Sigmoid colon (tissue), 7 donors: ENCODE measurements around the gene FOXJ1. TPM values are rescaled to one million over a fixed set of nuclear protein-coding genes. Genes with fewer than 3 reads are reported as not detected.

Experiments
- DNase-seq: peaks from one replicate; pipeline ENCODE4 v3.0.0-alpha.2; 2019
- H3K27ac ChIP-seq, 4 donors: fragments of 200-600 bp; sonication (generic); one replicate each; pipeline ENCODE4 v1.5.1; 2016 to 2019; ENCODE audit warnings: mild to moderate bottlenecking in 1 of 4
- H3K27me3 ChIP-seq, 3 donors: fragments of 200-600 bp; sonication (generic); one replicate each; pipeline ENCODE4 v1.5.1; 2019; ENCODE audit warnings: mild to moderate bottlenecking in 1 of 3
- H3K36me3 ChIP-seq, 4 donors: fragments of 200-600 bp; sonication (generic); one replicate each; pipeline ENCODE4 v1.5.1; 2016 to 2019
- H3K4me1 ChIP-seq, 4 donors: fragments of 200-600 bp; sonication (generic); one replicate each; pipeline ENCODE4 v1.5.1; 2017 to 2019
- H3K4me3 ChIP-seq, 4 donors: fragments of 200-600 bp; sonication (generic); one replicate each; pipeline ENCODE4 v1.5.1; 2017 to 2019; ENCODE audit warnings: mild to moderate bottlenecking in 2 of 4, moderate library complexity in 1 of 4
- H3K9me3 ChIP-seq, 4 donors: fragments of 200-600 bp in 3 of 4; sonication (generic) in 3 of 4; one replicate each; pipeline versions ENCODE4 v1.5.1 to v1.6.1; 2013 to 2019
- CTCF ChIP-seq, 4 experiments: fragments of 450-650 bp in 3 of 4; fragments of 200-600 bp in 1 of 4; IDR thresholded peaks; one replicate each; pipeline ENCODE4 v1.5.1; 2016 to 2019; ENCODE audit warnings: antibody characterized with exemption in 4 of 4, mild to moderate bottlenecking in 3 of 4, moderate library complexity in 2 of 4
- EP300 ChIP-seq, 4 donors: sonication (generic); formaldehyde crosslinking; IDR thresholded peaks; one replicate each; pipeline ENCODE4 v1.6.1; 2017; ENCODE audit warnings: antibody characterized with exemption in 4 of 4
- POLR2A ChIP-seq, 2 donors: fragments of 450-650 bp; IDR thresholded peaks; one replicate each; pipeline ENCODE4 v1.6.1; 2016; ENCODE audit warnings: antibody characterized with exemption in 2 of 2, mild to moderate bottlenecking in 2 of 2, moderate library complexity in 2 of 2
- POLR2AphosphoS5 ChIP-seq, 4 donors: sonication (generic); formaldehyde crosslinking; IDR thresholded peaks; one replicate each; pipeline ENCODE4 v1.6.1; 2017; ENCODE audit warnings: antibody characterized with exemption in 4 of 4
- WGBS, 2 donors: extraction: QIAGEN DNeasy Blood & Tissue Kit; methylation state at CpG; one replicate each; pipeline ENCODE4 v1.1.7; 2013; 5-methylcytosine and 5-hydroxymethylcytosine counted together
- intact Hi-C: fragments of 100-400 bp; cut with DNase I; formaldehyde crosslinking; loops from one replicate; pipeline ENCODE4 v1.15.1; 2023
- polyA plus RNA-seq, 3 donors: library from polyadenylated mRNA; stranded (reverse); fragments of 200-250 nt; gene quantifications; one replicate each; pipeline ENCODE4 v1.2.3, GENCODE V29; 2013
- total RNA-seq, 4 donors: library from RNA; depleted of rRNA; stranded (reverse); fragments of >200 nt; gene quantifications; one replicate each; pipeline ENCODE4 v1.1.0, GENCODE V29; 2016
- donor health status: healthy with polysubstance abuse.
- donor health status: Bipolar disorder and iron deficiency.
- donor health status: healthy.

Gene FOXJ1
- total and polyA plus RNA-seq, 7 donors, result 0.14 to 2.3 (median 0.42) TPM; not detected in 3

- Histone ChIP-seq H3K36me3 (peaks cover 44 to 98% (median 77%) of the 10 kb centered on the region in 4 donors), H3K27me3 (no peaks in the 10 kb centered on the region), H3K27ac (no peak overlapping the region), H3K9me3 (no peaks in the 10 kb centered on the region), H3K4me3 (no peak overlapping the region), H3K4me1 (no peaks in the 10 kb centered on the region)
- intact Hi-C loops, result no loop called here
- TF ChIP-seq POLR2AphosphoS5 (IDR thresholded peaks at IDR 0.05) (no peak), POLR2A (IDR thresholded peaks at IDR 0.05) (no peak), EP300 (IDR thresholded peaks at IDR 0.05) (no peak), CTCF (IDR thresholded peaks at IDR 0.05) (no peak)
- DNase-seq, result no peak
- WGBS, 2 donors, result 76 to 90% methylated on average over 23 of the region's 23 CpGs
These were observed 49.3 kb downstream of the FOXJ1 start for GRCh38 chr17:76091526-76092286.

GRCh38 chr17:76090517-76091129, 50.4 kb downstream of the FOXJ1 start:
- H3K4me1 ChIP-seq, result no peaks in the 10 kb centered on the region
- H3K9me3 ChIP-seq, result no peaks in the 10 kb centered on the region
- whole genome bisulfite sequencing, 2 donors, result 92% methylated on average over 17 of the region's 17 CpGs
- H3K4me3 ChIP-seq, result no peak overlapping the region
- DNase-seq, result no peak
- H3K36me3 ChIP-seq, result peaks cover 44 to 98% (median 76%) of the 10 kb centered on the region in 4 donors
- no peaks in the 10 kb centered on the region for H3K27me3 ChIP-seq
- no peak overlapping the region for H3K27ac ChIP-seq
- intact Hi-C loops, result no loop called here
- TF ChIP-seq EP300 (IDR thresholded peaks at IDR 0.05), result no peak
- TF ChIP-seq POLR2A (IDR thresholded peaks at IDR 0.05), result no peak
- no peak for TF ChIP-seq CTCF (IDR thresholded peaks at IDR 0.05)
- no peak for TF ChIP-seq POLR2AphosphoS5 (IDR thresholded peaks at IDR 0.05)

GRCh38 chr17:76089680-76090516, 51.1 kb downstream of the FOXJ1 start:
- 92 to 96% methylated on average over 32 of the region's 32 CpGs for WGBS, 2 donors
- Histone ChIP-seq H3K27ac (no peak overlapping the region), H3K36me3 (peaks cover 50 to 98% (median 78%) of the 10 kb centered on the region in 4 donors), H3K27me3 (no peaks in the 10 kb centered on the region), H3K4me3 (no peak overlapping the region), H3K9me3 (no peaks in the 10 kb centered on the region), H3K4me1 (no peaks in the 10 kb centered on the region)
- intact Hi-C loops, result loop anchor here (10.0 kb wide), 1 partner anchor 265 kb away; no protein-coding TSS in a partner anchor
- peak; percentile 55 for DNase-seq
- no peak for TF ChIP-seq POLR2AphosphoS5 (IDR thresholded peaks at IDR 0.05)
- no peak for TF ChIP-seq CTCF (IDR thresholded peaks at IDR 0.05)
- no peak for TF ChIP-seq POLR2A (IDR thresholded peaks at IDR 0.05)
- no peak for TF ChIP-seq EP300 (IDR thresholded peaks at IDR 0.05)

GRCh38 chr17:76088868-76089576, 52.0 kb downstream of the FOXJ1 start:
- Histone ChIP-seq H3K27me3 (no peaks in the 10 kb centered on the region), H3K4me3 (no peak overlapping the region), H3K9me3 (no peaks in the 10 kb centered on the region), H3K4me1 (no peaks in the 10 kb centered on the region), H3K36me3 (peaks cover 49 to 98% (median 76%) of the 10 kb centered on the region in 4 donors), H3K27ac (no peak overlapping the region)
- intact Hi-C loops, result loop anchor here (10.0 kb wide), 1 partner anchor 264 kb away; no protein-coding TSS in a partner anchor
- 95 to 97% methylated on average over 25 of the region's 25 CpGs for WGBS, 2 donors
- DNase-seq, result peak; percentile 60
- TF ChIP-seq POLR2AphosphoS5 (IDR thresholded peaks at IDR 0.05) (no peak), EP300 (IDR thresholded peaks at IDR 0.05) (no peak), POLR2A (IDR thresholded peaks at IDR 0.05) (no peak), CTCF (IDR thresholded peaks at IDR 0.05) (no peak)
